ENCODE results near the gene IL22RA1. TPM values are rescaled to one million over a fixed set of nuclear protein-coding genes. Genes with fewer than 3 reads are reported as not detected.

Gene IL22RA1
- total and polyA plus RNA-seq, 9 of the 15 experiments (the other 6 are each of a cell fraction or from before 2014, with no cell fraction given) = not detected

GRCh38 chr1:24070821-24071393 lies 72.0 kb downstream of the IL22RA1 start (continued):
- TF ChIP-seq MGA (IDR thresholded peaks at IDR 0.05) = no peak
- peak; percentile 81 for TF ChIP-seq CREM (IDR thresholded peaks at IDR 0.05; ENCODE audit: low read depth)
- TF ChIP-seq, protein P1, sequence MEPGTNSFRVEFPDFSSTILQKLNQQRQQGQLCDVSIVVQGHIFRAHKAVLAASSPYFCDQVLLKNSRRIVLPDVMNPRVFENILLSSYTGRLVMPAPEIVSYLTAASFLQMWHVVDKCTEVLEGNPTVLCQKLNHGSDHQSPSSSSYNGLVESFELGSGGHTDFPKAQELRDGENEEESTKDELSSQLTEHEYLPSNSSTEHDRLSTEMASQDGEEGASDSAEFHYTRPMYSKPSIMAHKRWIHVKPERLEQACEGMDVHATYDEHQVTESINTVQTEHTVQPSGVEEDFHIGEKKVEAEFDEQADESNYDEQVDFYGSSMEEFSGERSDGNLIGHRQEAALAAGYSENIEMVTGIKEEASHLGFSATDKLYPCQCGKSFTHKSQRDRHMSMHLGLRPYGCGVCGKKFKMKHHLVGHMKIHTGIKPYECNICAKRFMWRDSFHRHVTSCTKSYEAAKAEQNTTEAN (CRISPR knock-in tag; IDR thresholded peaks at IDR 0.05) = no peak
- no peak for TF ChIP-seq PREB (CRISPR knock-in tag; IDR thresholded peaks at IDR 0.05)
- TF ChIP-seq, protein P2, sequence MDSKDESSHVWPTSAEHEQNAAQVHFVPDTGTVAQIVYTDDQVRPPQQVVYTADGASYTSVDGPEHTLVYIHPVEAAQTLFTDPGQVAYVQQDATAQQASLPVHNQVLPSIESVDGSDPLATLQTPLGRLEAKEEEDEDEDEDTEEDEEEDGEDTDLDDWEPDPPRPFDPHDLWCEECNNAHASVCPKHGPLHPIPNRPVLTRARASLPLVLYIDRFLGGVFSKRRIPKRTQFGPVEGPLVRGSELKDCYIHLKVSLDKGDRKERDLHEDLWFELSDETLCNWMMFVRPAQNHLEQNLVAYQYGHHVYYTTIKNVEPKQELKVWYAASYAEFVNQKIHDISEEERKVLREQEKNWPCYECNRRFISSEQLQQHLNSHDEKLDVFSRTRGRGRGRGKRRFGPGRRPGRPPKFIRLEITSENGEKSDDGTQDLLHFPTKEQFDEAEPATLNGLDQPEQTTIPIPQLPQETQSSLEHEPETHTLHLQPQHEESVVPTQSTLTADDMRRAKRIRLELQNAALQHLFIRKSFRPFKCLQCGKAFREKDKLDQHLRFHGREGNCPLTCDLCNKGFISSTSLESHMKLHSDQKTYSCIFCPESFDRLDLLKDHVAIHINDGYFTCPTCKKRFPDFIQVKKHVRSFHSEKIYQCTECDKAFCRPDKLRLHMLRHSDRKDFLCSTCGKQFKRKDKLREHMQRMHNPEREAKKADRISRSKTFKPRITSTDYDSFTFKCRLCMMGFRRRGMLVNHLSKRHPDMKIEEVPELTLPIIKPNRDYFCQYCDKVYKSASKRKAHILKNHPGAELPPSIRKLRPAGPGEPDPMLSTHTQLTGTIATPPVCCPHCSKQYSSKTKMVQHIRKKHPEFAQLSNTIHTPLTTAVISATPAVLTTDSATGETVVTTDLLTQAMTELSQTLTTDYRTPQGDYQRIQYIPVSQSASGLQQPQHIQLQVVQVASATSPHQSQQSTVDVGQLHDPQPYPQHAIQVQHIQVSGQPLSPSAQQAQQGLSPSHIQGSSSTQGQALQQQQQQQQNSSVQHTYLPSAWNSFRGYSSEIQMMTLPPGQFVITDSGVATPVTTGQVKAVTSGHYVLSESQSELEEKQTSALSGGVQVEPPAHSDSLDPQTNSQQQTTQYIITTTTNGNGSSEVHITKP (IDR thresholded peaks at IDR 0.05; ENCODE audit: partially characterized antibody) = no peak
- TF ChIP-seq ATF1 (CRISPR knock-in tag; IDR thresholded peaks at IDR 0.05) = no peak
- TF ChIP-seq ATF1 (tag; IDR thresholded peaks at IDR 0.05) = peak; percentile 16; the same call in 1 of the 2 replicates
- no peak for TF ChIP-seq IRF2 (CRISPR knock-in tag; IDR thresholded peaks at IDR 0.05)
- no peak for TF ChIP-seq TEAD4 (IDR thresholded peaks at IDR 0.05; ENCODE audit: low read length)
- no peak for TF ChIP-seq TEAD4 (CRISPR knock-in tag; IDR thresholded peaks at IDR 0.05; ENCODE audit: borderline replicate concordance)
- no peak for TF ChIP-seq DMBX1 (CRISPR knock-in tag; IDR thresholded peaks at IDR 0.05; ENCODE audit: borderline replicate concordance)

All from K562 (cell line).